Psoas muscle (tissue), 8 donors: ENCODE measurements around the gene COL18A1. TPM values are rescaled to one million over a fixed set of nuclear protein-coding genes. Genes with fewer than 3 reads are reported as not detected.

Experiments
- ATAC-seq, 4 donors: fragments of 200-7000 bp; cut with Tn5 transposase; one replicate each; pipeline ENCODE4 v1.9.1; 2020; ENCODE audit warnings: moderate library complexity in 3 of 4, mild to moderate bottlenecking in 2 of 4
- DNase-seq, 2 donors: peaks; one replicate each; pipeline ENCODE4 v3.0.0-alpha.2; 2020
- H3K27ac ChIP-seq: fragments of 200-600 bp; one replicate; pipeline ENCODE4 v1.8.0; 2022
- H3K27me3 ChIP-seq, 3 donors: fragments of 200-600 bp in 1 of 3; one replicate each; pipeline versions ENCODE4 v1.6.1 to v1.8.0; 2013 to 2022; ENCODE audit warnings: low read length in 2 of 3, mild to moderate bottlenecking in 2 of 3, moderate library complexity in 1 of 3; ENCODE audit not compliant: insufficient read depth in 3 of 3
- H3K36me3 ChIP-seq, 2 donors: fragments of 200-600 bp in 1 of 2; one replicate each; pipeline versions ENCODE4 v1.6.1 to v1.8.0; 2013 to 2022; ENCODE audit warnings: low read depth in 1 of 2, mild to moderate bottlenecking in 1 of 2, moderate library complexity in 1 of 2; ENCODE audit not compliant: insufficient read depth in 1 of 2
- H3K4me1 ChIP-seq: fragments of 200-600 bp; one replicate; pipeline ENCODE4 v1.8.0; 2022
- H3K4me3 ChIP-seq: fragments of 200-600 bp; one replicate; pipeline ENCODE4 v1.8.0; 2022; ENCODE audit warnings: mild to moderate bottlenecking
- H3K9me3 ChIP-seq: fragments of 200-600 bp; one replicate; pipeline ENCODE4 v1.8.0; 2022
- CTCF ChIP-seq: fragments of 200-600 bp; IDR thresholded peaks from one replicate; pipeline ENCODE4 v1.8.0; 2022; ENCODE audit warnings: antibody characterized with exemption
- WGBS, 3 donors: extraction: QIAGEN DNeasy Blood & Tissue Kit; methylation state at CpG; one replicate each; pipeline versions ENCODE4 v1.1.6 to v1.1.7; 2013; 5-methylcytosine and 5-hydroxymethylcytosine counted together
- intact Hi-C, 2 donors: fragments of 100-400 bp; cut with DNase I; formaldehyde crosslinking; loops; one replicate each; pipeline versions ENCODE4 v1.11.0 to v1.14.2; 2022
- polyA plus RNA-seq, 3 donors: library from polyadenylated mRNA; stranded (reverse); fragments of 200-250 nt; gene quantifications; one replicate each; pipeline ENCODE4 v1.2.3, GENCODE V29; 2013
- total RNA-seq, 4 donors: library from RNA; stranded (reverse); fragmentation: NEBNext Ultra II Directional in 2 of 4; extraction: Animal tissue kit (Norgen Biotek cat#: 25700) in 2 of 4; gene quantifications; one replicate each; pipeline versions ENCODE4 v1.2.1 to v1.2.4, GENCODE V29; 2021 to 2023
- donor health status: healthy with polysubstance abuse.
- donor health status: DM: no; HTN: no; CAD: no; lungs with moderate emphysema.
- donor health status: Bipolar disorder and iron deficiency.
- donor health status: healthy.
- donor health status: DM: yes; HTN: yes; CAD: no.
- donor health status: DM: no; HTN: no; CAD: no.
- donor health status: DM: no; HTN: no; CAD: no.
- donor health status: DM: yes; HTN: yes; CAD: no.

COL18A1 gene
- total and polyA plus RNA-seq, 7 donors: 4.8 to 25.3 (median 12.1) TPM

DNA sequence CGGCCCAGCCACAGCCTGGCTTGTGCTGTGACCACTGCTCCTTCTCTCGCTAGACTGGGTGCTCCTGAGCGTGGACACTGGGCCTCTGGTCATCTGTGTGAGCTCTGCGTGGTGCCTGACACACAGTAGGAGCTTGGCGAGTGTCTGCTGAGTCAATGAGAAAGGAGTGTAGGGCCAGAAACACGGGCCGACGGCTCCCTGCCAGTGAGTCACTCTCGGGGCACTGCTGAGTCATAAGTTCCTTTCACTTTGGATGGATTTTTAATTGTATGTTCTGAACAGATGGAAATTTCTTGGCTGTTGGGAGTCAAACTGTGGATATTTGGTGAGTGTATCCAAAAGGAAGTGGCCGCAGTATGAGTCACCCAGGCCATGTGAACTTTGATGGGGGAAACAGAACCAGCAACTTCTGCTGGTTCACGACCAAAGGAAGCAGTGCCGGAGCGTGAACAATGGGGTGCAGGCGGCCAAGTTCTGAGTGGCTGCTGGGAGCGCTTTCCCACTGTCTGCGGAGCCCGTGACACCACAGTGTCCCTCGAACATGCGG is 41.0 kb upstream of the COL18A1 start:
- Histone ChIP-seq H3K36me3 (no peaks in the 10 kb centered on the region), H3K9me3 (no peaks in the 10 kb centered on the region), H3K27ac (peak overlapping the region; percentile 88), H3K4me1 (peaks cover 12% of the 10 kb centered on the region), H3K27me3 (peaks cover 0 to 39% (median 9%) of the 10 kb centered on the region in 3 donors), H3K4me3 (peak overlapping the region; percentile 11)
- TF ChIP-seq CTCF: no peak
- 15 to 22% (median 15%) methylated on average over 19 of the region's 19 CpGs for WGBS, 3 donors
- peak; percentile 65 to 85 (median 70) for ATAC-seq
- DNase-seq: peak; percentile 85 to 87
- intact Hi-C loops: loop anchor here in 1 of 2 donors (1.0 kb wide), 1 partner anchor 45 kb away; no protein-coding TSS in a partner anchor

GRCh38 chr21:45364468-45365185 is 40.3 kb upstream of the COL18A1 start:
- ATAC-seq: peak; percentile 34 to 59 (median 51)
- H3K36me3 ChIP-seq: no peaks in the 10 kb centered on the region
- intact Hi-C loops: loop anchor here in 1 of 2 donors (1.0 kb wide), 1 partner anchor 45 kb away; no protein-coding TSS in a partner anchor
- peak overlapping the region; percentile 88 for H3K27ac ChIP-seq
- DNase-seq: peak; percentile 63
- 27 to 30% (median 28%) methylated on average over 26 to 29 of the region's 29 CpGs for WGBS, 3 donors
- peaks cover 12% of the 10 kb centered on the region for H3K4me1 ChIP-seq
- no peaks in the 10 kb centered on the region for H3K9me3 ChIP-seq
- TF ChIP-seq CTCF: no peak
- H3K27me3 ChIP-seq: peaks cover 0 to 39% (median 9%) of the 10 kb centered on the region in 3 donors
- H3K4me3 ChIP-seq: peak overlapping the region; percentile 11

DNA sequence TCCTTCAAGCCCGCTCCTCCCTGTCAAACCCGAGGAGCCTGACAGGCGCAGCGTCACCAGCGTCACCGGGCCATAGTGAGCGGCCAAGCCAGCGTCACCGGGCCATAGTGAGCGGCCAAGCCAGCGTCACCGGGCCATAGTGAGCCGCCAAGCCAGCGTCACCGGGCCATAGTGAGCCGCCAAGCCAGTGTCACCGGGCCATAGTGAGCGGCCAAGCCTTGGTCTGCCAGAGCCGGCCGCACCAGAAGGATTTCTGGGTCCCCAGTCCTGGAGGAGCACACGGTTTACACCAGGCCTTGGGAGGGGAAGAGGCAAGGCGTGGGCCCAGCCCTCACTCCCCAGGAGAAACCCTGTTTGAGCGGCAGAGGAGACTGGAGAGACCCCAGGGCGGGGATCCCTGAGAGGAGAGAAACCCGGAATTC is 39.8 kb upstream of the COL18A1 start:
- no peaks in the 10 kb centered on the region for H3K36me3 ChIP-seq
- intact Hi-C loops: no loop called here
- H3K27me3 ChIP-seq: peaks cover 0 to 39% (median 9%) of the 10 kb centered on the region in 3 donors
- no peak overlapping the region for H3K4me3 ChIP-seq
- ATAC-seq (peak in 1 of 4 donors; percentile 24), DNase-seq (peak in 1 of 2 donors; percentile 66)
- peaks cover 12% of the 10 kb centered on the region for H3K4me1 ChIP-seq
- no peak for TF ChIP-seq CTCF
- peak overlapping the region; percentile 88 for H3K27ac ChIP-seq
- H3K9me3 ChIP-seq: no peaks in the 10 kb centered on the region
- 81 to 88% (median 81%) methylated on average over 20 to 25 of the region's 25 CpGs for WGBS, 3 donors

- peaks cover 12% of the 10 kb centered on the region for H3K4me1 ChIP-seq
- TF ChIP-seq CTCF: no peak
- no peaks in the 10 kb centered on the region for H3K36me3 ChIP-seq
- H3K27me3 ChIP-seq: peaks cover 0 to 39% (median 9%) of the 10 kb centered on the region in 3 donors
- peak in 1 of 2 donors; percentile 46 for DNase-seq
- intact Hi-C loops: no loop called here
- peak overlapping the region; percentile 88 for H3K27ac ChIP-seq
- no peaks in the 10 kb centered on the region for H3K9me3 ChIP-seq
- ATAC-seq: no peak
- H3K4me3 ChIP-seq: no peak overlapping the region
- WGBS, 3 donors: 86 to 93% (median 86%) methylated on average over 25 to 26 of the region's 26 CpGs
These were observed 39.2 kb upstream of the COL18A1 start for GRCh38 chr21:45365608-45366241.
